K562 (cell line): ENCODE results near the gene CDC42BPB. TPM values are rescaled to one million over a fixed set of nuclear protein-coding genes. Genes with fewer than 3 reads are reported as not detected.
A peak's percentile ranks its signal among the peaks of the same experiment; 100 is the strongest.

Source experiments
- ARID1B ChIP-seq: fragments of 450-650 bp; IDR thresholded peaks from 2 replicates; pipeline ENCODE4 v1.6.1; 2016; ENCODE audit warnings: antibody characterized with exemption, mild to moderate bottlenecking, inconsistent platforms
- BACH1 ChIP-seq: fragments of 200-800 bp; sonication (Bioruptor generic); IDR thresholded peaks from 2 replicates; pipeline ENCODE4 v1.6.1; 2016; ENCODE audit warnings: missing genetic modification characterization, missing compliant biosample characterization
- CBFA2T2 ChIP-seq: fragments of 450-650 bp; conservative IDR thresholded peaks from 2 replicates; pipeline ENCODE4 v1.6.1; 2017; ENCODE audit warnings: mild to moderate bottlenecking
- DPF2 ChIP-seq: fragments of 450-650 bp; IDR thresholded peaks from 2 replicates; pipeline ENCODE4 v1.6.1; 2016
- EP400 ChIP-seq: fragments of 450-650 bp; IDR thresholded peaks from 2 replicates; pipeline ENCODE4 v1.6.1; 2017; ENCODE audit warnings: antibody characterized with exemption, mild to moderate bottlenecking, moderate library complexity
- GTF2E2 ChIP-seq: fragments of 200-800 bp; sonication (Bioruptor generic); IDR thresholded peaks from 2 replicates; pipeline ENCODE4 v1.6.1; 2016; ENCODE audit warnings: missing genetic modification characterization, missing compliant biosample characterization
- HDGF ChIP-seq: fragments of 450-650 bp; IDR thresholded peaks from 2 replicates; pipeline ENCODE4 v1.6.1; 2016
- KDM4B ChIP-seq, 2 experiments: fragments of 450-650 bp in 1 of 2; sonication (generic) in 1 of 2; IDR thresholded peaks; 2 replicates each; pipeline ENCODE4 v1.6.1; 2016 to 2017; ENCODE audit warnings: borderline replicate concordance in 2 of 2, antibody characterized with exemption in 1 of 2, low read depth in 1 of 2, mild to moderate bottlenecking in 1 of 2
- NFE2L1 ChIP-seq: fragments of 450-650 bp; IDR thresholded peaks from 2 replicates; pipeline ENCODE4 v1.6.1; 2016; ENCODE audit warnings: missing genetic modification characterization, low read depth, mild to moderate bottlenecking, missing compliant biosample characterization, moderate library complexity, borderline replicate concordance
- SMAD4 ChIP-seq: fragments of 250-450 bp; sonication (Bioruptor Pico); conservative IDR thresholded peaks from 2 replicates; pipeline ENCODE4 v1.8.0; 2021; ENCODE audit warnings: inconsistent platforms, mild to moderate bottlenecking, moderate library complexity
- SP1 ChIP-seq: sonication (generic); formaldehyde crosslinking; IDR thresholded peaks from 2 replicates; pipeline ENCODE4 v1.8.1; 2022; ENCODE audit warnings: mild to moderate bottlenecking, missing genetic modification reagents
- SUPT5H ChIP-seq: fragments of 450-650 bp; IDR thresholded peaks from 2 replicates; pipeline ENCODE4 v1.6.1; 2016
- WHSC1 ChIP-seq: IDR thresholded peaks from one replicate; pipeline ENCODE4 v1.6.1; 2012; ENCODE audit warnings: low read length, control low read depth, inconsistent platforms
- ZBTB8A ChIP-seq: fragments of 450-650 bp; IDR thresholded peaks from 2 replicates; pipeline ENCODE4 v1.6.1; 2018; ENCODE audit warnings: mild to moderate bottlenecking, moderate library complexity; ENCODE audit not compliant: partially characterized antibody
- polyA plus RNA-seq, 8 experiments: library from polyadenylated mRNA; depleted of rRNA in 4 of 8; stranded (reverse) in 5 of 8; unstranded in 3 of 8; fragments of >200 nt; fragmentation: Nextera tagmentation in 2 of 8; fragmentation: Illumina TruSeq in 1 of 8; extraction: Ambion mirVana in 2 of 8; extraction: Trizol in 1 of 8; gene quantifications; 2 replicates each; pipeline versions ENCODE4 v1.2.1 to v1.2.3, GENCODE V29; 2011 to 2014; ENCODE audit warnings: inconsistent platforms in 1 of 8, missing spikeins in 1 of 8
- total RNA-seq, 7 experiments: library from RNA; depleted of rRNA in 6 of 7; stranded (reverse); fragments of >200 nt in 6 of 7; fragmentation: Illumina TruSeq in 2 of 7; extraction: Trizol in 2 of 7; gene quantifications; 2 replicates each; pipeline versions ENCODE4 v1.2.1 to v1.2.3, GENCODE V29; 2011 to 2021; ENCODE audit warnings: low replicate concordance in 1 of 7
- TF ChIP-seq, protein P1 (sequence below): fragments of 250-450 bp; sonication (Bioruptor Pico); IDR thresholded peaks from 2 replicates; pipeline ENCODE4 v1.5.0; 2021; ENCODE audit warnings: mild to moderate bottlenecking, borderline replicate concordance
- TF ChIP-seq, protein P2 (sequence below): fragments of 450-650 bp; formaldehyde crosslinking; IDR thresholded peaks from 2 replicates; pipeline ENCODE4 v1.4.0; 2020; ENCODE audit warnings: mild to moderate bottlenecking, moderate library complexity
- TF ChIP-seq, protein P3 (sequence below): fragments of 450-650 bp; IDR thresholded peaks from 2 replicates; pipeline ENCODE4 v1.6.1; 2016
- TF ChIP-seq, protein P4 (sequence below): sonication (generic); formaldehyde crosslinking; IDR thresholded peaks from 2 replicates; pipeline ENCODE4 v1.8.0; 2023; ENCODE audit warnings: mild to moderate bottlenecking, missing genetic modification reagents
- TF ChIP-seq, protein P5 (sequence below), 2 experiments: fragments of 450-650 bp in 1 of 2; sonication (generic) in 1 of 2; formaldehyde crosslinking; conservative IDR thresholded peaks; 2 replicates each; pipeline versions ENCODE4 v1.4.0 to v1.8.1; 2020 to 2022; ENCODE audit warnings: mild to moderate bottlenecking in 1 of 2, missing genetic modification reagents in 1 of 2
- TF ChIP-seq, protein P6 (sequence below): IDR thresholded peaks from 3 replicates; pipeline ENCODE4 v1.6.1; 2011; ENCODE audit warnings: borderline replicate concordance, mild to moderate bottlenecking, moderate library complexity; ENCODE audit not compliant: insufficient read length; ENCODE audit errors: extremely low read depth

CDC42BPB gene
- total and polyA plus RNA-seq, 9 of the 15 experiments (the other 6 are each of a cell fraction or from before 2014, with no cell fraction given): 0.07 to 24.3 (median 12.6) TPM

DNA sequence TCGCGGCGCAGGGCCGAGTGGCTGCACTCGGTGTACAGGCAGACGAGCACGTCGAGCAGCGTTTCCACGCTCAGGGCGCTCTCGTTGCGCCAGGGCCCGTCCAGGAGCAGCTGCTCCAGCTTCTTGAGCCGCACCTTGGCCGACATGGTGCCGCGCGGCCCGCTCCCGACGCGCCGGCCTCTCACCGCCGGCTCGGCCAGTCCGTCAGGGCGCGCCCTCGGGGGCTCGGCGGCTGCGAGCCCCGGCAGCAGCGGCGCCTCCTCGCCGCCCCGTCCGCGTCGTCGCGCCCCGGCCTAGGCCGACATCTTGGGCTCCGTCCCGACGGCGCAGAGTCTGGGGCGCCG lies 349 bp downstream of the CDC42BPB start (continued):
- TF ChIP-seq, protein P1, sequence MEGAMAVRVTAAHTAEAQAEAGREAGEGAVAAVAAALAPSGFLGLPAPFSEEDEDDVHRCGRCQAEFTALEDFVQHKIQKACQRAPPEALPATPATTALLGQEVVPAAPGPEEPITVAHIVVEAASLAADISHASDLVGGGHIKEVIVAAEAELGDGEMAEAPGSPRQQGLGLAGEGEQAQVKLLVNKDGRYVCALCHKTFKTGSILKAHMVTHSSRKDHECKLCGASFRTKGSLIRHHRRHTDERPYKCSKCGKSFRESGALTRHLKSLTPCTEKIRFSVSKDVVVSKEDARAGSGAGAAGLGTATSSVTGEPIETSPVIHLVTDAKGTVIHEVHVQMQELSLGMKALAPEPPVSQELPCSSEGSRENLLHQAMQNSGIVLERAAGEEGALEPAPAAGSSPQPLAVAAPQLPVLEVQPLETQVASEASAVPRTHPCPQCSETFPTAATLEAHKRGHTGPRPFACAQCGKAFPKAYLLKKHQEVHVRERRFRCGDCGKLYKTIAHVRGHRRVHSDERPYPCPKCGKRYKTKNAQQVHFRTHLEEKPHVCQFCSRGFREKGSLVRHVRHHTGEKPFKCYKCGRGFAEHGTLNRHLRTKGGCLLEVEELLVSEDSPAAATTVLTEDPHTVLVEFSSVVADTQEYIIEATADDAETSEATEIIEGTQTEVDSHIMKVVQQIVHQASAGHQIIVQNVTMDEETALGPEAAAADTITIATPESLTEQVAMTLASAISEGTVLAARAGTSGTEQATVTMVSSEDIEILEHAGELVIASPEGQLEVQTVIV (CRISPR knock-in tag): no peak
- TF ChIP-seq, protein P2, sequence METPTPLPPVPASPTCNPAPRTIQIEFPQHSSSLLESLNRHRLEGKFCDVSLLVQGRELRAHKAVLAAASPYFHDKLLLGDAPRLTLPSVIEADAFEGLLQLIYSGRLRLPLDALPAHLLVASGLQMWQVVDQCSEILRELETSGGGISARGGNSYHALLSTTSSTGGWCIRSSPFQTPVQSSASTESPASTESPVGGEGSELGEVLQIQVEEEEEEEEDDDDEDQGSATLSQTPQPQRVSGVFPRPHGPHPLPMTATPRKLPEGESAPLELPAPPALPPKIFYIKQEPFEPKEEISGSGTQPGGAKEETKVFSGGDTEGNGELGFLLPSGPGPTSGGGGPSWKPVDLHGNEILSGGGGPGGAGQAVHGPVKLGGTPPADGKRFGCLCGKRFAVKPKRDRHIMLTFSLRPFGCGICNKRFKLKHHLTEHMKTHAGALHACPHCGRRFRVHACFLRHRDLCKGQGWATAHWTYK (CRISPR knock-in tag): no peak
- TF ChIP-seq, protein P3, sequence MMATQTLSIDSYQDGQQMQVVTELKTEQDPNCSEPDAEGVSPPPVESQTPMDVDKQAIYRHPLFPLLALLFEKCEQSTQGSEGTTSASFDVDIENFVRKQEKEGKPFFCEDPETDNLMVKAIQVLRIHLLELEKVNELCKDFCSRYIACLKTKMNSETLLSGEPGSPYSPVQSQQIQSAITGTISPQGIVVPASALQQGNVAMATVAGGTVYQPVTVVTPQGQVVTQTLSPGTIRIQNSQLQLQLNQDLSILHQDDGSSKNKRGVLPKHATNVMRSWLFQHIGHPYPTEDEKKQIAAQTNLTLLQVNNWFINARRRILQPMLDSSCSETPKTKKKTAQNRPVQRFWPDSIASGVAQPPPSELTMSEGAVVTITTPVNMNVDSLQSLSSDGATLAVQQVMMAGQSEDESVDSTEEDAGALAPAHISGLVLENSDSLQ: no peak
- no peak for TF ChIP-seq WHSC1
- TF ChIP-seq ARID1B: no peak
- no peak for TF ChIP-seq GTF2E2 (tag)
- TF ChIP-seq DPF2: no peak
- no peak for TF ChIP-seq ZBTB8A
- TF ChIP-seq NFE2L1 (tag): no peak
- TF ChIP-seq BACH1 (tag): no peak
- TF ChIP-seq, protein P4, sequence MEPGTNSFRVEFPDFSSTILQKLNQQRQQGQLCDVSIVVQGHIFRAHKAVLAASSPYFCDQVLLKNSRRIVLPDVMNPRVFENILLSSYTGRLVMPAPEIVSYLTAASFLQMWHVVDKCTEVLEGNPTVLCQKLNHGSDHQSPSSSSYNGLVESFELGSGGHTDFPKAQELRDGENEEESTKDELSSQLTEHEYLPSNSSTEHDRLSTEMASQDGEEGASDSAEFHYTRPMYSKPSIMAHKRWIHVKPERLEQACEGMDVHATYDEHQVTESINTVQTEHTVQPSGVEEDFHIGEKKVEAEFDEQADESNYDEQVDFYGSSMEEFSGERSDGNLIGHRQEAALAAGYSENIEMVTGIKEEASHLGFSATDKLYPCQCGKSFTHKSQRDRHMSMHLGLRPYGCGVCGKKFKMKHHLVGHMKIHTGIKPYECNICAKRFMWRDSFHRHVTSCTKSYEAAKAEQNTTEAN: no peak
- TF ChIP-seq SMAD4 (CRISPR knock-in tag): 0 out of 2 replicates have a peak, but pooled peaks have one; percentile 64
- TF ChIP-seq KDM4B (IDR thresholded peaks at IDR 0.05; ENCODE audit: borderline replicate concordance in 2 of 2, low read depth in 1 of 2): no peak
- TF ChIP-seq, protein P5, sequence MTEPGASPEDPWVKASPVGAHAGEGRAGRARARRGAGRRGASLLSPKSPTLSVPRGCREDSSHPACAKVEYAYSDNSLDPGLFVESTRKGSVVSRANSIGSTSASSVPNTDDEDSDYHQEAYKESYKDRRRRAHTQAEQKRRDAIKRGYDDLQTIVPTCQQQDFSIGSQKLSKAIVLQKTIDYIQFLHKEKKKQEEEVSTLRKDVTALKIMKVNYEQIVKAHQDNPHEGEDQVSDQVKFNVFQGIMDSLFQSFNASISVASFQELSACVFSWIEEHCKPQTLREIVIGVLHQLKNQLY (CRISPR knock-in tag; conservative IDR thresholded peaks at IDR 0.05): no peak
- no peak for TF ChIP-seq SP1 (CRISPR knock-in tag)
- TF ChIP-seq HDGF: no peak
- TF ChIP-seq CBFA2T2: no peak
- TF ChIP-seq, protein P6, sequence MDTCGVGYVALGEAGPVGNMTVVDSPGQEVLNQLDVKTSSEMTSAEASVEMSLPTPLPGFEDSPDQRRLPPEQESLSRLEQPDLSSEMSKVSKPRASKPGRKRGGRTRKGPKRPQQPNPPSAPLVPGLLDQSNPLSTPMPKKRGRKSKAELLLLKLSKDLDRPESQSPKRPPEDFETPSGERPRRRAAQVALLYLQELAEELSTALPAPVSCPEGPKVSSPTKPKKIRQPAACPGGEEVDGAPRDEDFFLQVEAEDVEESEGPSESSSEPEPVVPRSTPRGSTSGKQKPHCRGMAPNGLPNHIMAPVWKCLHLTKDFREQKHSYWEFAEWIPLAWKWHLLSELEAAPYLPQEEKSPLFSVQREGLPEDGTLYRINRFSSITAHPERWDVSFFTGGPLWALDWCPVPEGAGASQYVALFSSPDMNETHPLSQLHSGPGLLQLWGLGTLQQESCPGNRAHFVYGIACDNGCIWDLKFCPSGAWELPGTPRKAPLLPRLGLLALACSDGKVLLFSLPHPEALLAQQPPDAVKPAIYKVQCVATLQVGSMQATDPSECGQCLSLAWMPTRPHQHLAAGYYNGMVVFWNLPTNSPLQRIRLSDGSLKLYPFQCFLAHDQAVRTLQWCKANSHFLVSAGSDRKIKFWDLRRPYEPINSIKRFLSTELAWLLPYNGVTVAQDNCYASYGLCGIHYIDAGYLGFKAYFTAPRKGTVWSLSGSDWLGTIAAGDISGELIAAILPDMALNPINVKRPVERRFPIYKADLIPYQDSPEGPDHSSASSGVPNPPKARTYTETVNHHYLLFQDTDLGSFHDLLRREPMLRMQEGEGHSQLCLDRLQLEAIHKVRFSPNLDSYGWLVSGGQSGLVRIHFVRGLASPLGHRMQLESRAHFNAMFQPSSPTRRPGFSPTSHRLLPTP: no peak
- no peak for TF ChIP-seq EP400
- TF ChIP-seq SUPT5H: no peak
